ENCODE measurements around the gene SEMA6B.
A peak's percentile ranks its signal among the peaks of the same experiment; 100 is the strongest.

SEMA6B gene

GRCh38 chr19:4553092-4553695 is 6.3 kb downstream of the SEMA6B start:
- no peak overlapping the region for H3K4me3 ChIP-seq (ENCODE audit: low read depth, low read length)
- no peak for DNase-seq (ENCODE audit: low read depth)
- no peak for TF ChIP-seq CTCF (IDR thresholded peaks at IDR 0.05; ENCODE audit: insufficient read depth, low read depth, low read length, missing control alignments)

GRCh38 chr19:4552525-4552819 is 7.0 kb downstream of the SEMA6B start:
- no peak for TF ChIP-seq CTCF (IDR thresholded peaks at IDR 0.05; ENCODE audit: insufficient read depth, low read depth, low read length, missing control alignments)
- H3K4me3 ChIP-seq (ENCODE audit: low read depth, low read length) = no peak overlapping the region
- DNase-seq (ENCODE audit: low read depth) = no peak

GRCh38 chr19:4550479-4551050 is 8.9 kb downstream of the SEMA6B start:
- DNase-seq (ENCODE audit: low read depth) = no peak
- TF ChIP-seq CTCF (IDR thresholded peaks at IDR 0.05; ENCODE audit: insufficient read depth, low read depth, low read length, missing control alignments) = no peak
- no peak overlapping the region for H3K4me3 ChIP-seq (ENCODE audit: low read depth, low read length)

- no peak for TF ChIP-seq CTCF (IDR thresholded peaks at IDR 0.05; ENCODE audit: insufficient read depth, low read depth, low read length, missing control alignments)
- no peak overlapping the region for H3K4me3 ChIP-seq (ENCODE audit: low read depth, low read length)
- DNase-seq (ENCODE audit: low read depth) = no peak
These were observed 9.5 kb downstream of the SEMA6B start for GRCh38 chr19:4550018-4550417.

GRCh38 chr19:4548238-4548584 is 11.3 kb downstream of the SEMA6B start:
- H3K4me3 ChIP-seq (ENCODE audit: low read depth, low read length) = no peak overlapping the region
- DNase-seq (ENCODE audit: low read depth) = no peak
- TF ChIP-seq CTCF (IDR thresholded peaks at IDR 0.05; ENCODE audit: insufficient read depth, low read depth, low read length, missing control alignments) = no peak

- no peak overlapping the region for H3K4me3 ChIP-seq (ENCODE audit: low read depth, low read length)
- DNase-seq (ENCODE audit: low read depth) = no peak
- peak; percentile 42 for TF ChIP-seq CTCF (IDR thresholded peaks at IDR 0.05; ENCODE audit: insufficient read depth, low read depth, low read length, missing control alignments)
These were observed 11.9 kb downstream of the SEMA6B start for GRCh38 chr19:4547303-4548237.
